HG02642 (cell line): ENCODE results near the gene MRAP.
"Not testable (repeated sequence)": the region's sequence is repeated elsewhere in the genome, so short reads cannot be mapped to it uniquely, and the experiment has no call there.

Experiments
- ATAC-seq: cut with Tn5 transposase; IDR thresholded peaks from one replicate; pipeline ENCODE4 v1.9.1; 2021; ENCODE audit warnings: mild to moderate bottlenecking; ENCODE audit not compliant: unreplicated experiment, poor library complexity

The MRAP gene

DNA sequence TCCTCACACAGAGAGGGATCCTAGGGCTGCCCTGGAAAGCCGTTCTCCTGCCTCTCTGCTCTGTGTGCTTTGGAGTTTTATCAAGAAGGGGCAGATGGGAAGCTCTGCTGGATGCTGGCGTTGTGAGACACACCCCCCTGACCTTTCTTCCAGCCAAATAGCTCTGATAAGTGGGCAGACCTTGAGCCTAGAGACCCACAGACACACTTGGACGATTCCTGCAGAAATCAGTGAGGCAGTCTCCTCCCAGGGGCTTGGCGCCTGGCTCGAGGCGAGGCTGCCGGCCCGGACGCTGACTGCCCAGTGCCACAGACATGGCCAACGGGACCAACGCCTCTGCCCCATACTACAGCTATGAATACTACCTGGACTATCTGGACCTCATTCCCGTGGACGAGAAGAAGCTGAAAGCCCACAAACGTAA lies at the start of gene MRAP:
TSS of gene MRAP (plus strand) at position 198 of the 424 bp plus-strand sequence. CDS start at position 315, 117 bp downstream.
- no peak for ATAC-seq

DNA sequence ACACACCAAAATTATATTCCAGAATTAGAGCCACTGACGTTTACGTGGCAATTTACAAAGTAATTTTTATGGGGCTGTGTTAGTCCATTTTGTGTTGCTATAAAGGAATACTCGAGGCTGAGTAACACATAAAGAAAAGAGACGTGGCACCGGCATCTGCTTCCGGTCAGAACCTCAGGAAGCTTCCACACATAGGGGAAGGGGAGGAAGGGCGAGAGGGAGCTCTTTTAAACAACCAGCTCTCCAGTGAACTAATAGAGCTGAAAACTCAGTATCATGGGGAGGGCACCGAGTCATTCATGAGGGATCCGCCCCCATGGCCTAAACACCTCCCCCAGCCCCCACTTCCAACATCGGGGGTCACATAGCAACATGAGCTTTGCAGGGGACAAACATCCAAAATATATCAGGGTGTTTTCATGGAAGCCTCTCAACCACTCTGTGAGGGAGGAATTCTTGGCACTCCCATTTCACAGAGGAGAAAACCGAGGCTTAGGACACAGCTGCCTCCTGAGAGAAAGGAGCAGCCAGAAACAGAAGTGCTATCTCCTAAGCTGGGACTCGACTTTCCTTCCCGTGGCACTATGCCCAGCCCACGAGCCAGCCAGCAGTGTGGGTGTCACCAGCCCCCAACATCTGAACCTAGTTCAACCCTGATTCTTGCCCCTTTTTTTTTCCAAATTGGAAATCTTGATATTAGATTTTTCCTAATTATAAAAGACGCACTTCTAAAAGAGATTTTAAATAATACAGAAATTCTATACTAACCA lies 49.0 kb upstream of the MRAP start:
- no peak for ATAC-seq

- ATAC-seq, result no peak
Measured at GRCh38 chr21:32252136-32252535, 46.5 kb upstream of the MRAP start.

GRCh38 chr21:32253215-32253641 lies 45.4 kb upstream of the MRAP start:
- no peak for ATAC-seq

DNA sequence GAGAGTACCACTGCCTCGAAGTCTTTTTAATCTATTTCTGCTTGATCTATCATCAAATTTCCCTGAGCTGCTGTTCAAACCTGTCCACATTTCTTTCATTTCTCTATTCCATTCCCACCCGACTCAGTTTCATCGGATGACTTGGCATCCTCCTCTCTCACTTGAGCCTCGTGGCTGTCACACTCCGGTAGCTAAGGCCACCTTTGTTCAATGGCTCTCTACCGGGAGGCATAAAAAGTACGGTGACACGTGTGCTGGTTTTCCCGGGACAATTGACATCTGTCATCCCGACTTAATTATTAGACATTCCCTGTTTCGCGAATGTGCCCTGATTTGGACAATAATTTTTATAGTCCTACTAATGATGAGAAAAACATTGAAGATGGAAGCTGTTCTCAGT lies 42.4 kb upstream of the MRAP start:
- ATAC-seq, result no peak

GRCh38 chr21:32256873-32257620 lies 41.6 kb upstream of the MRAP start:
- no peak for ATAC-seq

GRCh38 chr21:32257962-32258785 lies 40.5 kb upstream of the MRAP start:
- peak; percentile 71 for ATAC-seq

DNA sequence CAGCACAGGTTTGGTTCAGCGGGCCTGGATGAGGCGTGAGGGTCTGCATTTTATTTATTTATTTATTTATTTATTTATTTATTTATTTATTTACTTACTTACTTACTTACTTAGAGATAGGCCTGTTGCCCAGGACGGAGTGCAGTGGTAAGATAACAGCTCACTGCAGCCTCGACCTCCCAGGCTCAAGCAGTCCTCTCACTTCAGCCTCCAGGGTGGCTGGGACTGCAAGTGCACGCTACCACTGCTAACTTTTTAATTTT lies 39.9 kb upstream of the MRAP start:
- ATAC-seq, result not testable (repeated sequence)

DNA sequence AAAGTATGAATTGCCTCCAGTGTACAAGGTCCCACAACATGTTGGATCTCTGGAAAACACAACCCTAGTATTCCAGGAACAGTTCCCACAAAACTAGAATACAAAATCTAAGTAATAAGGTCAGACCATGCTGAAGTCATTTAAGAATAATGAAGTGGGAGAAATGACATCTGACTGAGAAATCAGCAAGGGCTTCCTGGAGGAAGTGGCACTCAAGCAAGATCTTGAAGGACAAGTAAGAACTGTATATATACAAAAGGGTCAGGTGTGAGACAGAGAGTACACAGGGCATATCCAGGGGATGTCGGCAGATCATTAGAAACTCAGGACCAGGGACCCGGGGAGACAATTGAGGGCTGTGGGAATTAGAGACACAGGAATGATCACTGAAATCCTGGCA lies 38.5 kb upstream of the MRAP start:
- ATAC-seq, result no peak

- ATAC-seq, result no peak
Measured at GRCh38 chr21:32261929-32262328, 36.7 kb upstream of the MRAP start.

- ATAC-seq, result not testable (repeated sequence)
Measured at GRCh38 chr21:32265321-32265720, 33.3 kb upstream of the MRAP start.

- ATAC-seq, result no peak
Measured at GRCh38 chr21:32270748-32271147, 27.9 kb upstream of the MRAP start.

GRCh38 chr21:32276671-32277070 lies 22.0 kb upstream of the MRAP start:
- no peak for ATAC-seq

DNA sequence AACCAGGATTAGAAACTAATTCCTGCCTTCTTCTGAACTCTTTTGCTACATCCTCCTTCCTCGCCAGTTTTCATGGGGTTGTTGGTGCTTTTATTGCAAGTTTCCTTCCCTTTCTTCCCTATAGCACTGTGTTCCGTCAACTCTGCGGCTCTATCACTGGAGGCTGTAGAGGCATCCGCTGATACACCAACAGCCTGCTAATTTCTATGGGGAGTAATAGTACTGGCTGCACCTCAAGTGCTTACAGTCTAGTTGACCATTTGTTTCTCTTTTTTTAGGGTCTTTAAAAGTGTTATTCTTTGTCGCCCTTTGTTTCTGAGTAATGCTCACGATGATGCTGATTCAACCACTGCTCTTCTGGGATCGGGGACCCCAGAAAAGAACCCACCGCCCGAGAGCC lies 20.6 kb upstream of the MRAP start:
- ATAC-seq, result no peak

DNA sequence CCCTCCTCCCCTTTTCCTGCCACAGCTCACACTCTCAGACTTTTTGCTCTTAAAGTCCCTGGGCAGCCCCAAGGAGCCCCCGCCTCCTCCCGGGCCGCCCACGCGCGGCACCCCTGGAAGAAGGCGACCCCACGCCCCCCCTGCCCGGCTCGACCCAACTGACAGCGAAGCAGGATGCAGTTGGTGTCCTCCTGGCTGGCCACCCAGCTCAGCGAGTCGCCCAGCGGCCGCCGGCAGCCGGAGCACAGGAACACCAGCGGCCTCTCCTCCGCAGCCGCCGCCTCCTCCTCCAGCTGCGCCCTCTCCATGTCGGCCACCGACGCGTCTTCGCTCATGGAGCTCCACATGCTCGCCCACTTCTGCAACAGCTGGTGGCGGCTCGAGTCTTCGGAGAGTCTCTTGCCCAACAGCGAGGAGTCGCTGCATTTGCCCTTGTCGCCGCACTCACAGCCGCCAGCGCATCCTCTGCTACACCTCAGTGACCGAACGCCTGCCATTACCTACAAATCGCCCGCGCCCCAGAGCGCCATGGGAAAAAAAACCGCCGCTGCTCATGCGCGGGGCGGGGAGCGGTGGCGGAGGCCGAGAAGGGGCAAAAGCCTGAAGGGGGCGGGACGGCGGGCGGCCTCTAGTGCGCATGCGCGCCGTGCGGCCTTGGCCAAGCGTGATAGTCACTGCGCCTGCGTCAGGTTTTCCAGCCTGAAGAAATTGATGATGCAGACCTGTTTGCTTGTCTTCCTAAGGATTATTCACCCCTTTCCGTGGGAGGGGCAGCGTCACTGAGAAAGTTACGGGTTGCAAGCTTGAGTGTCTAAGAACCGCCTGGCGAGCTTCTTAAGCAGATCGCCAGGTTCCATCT lies 19.9 kb upstream of the MRAP start, which contains the start of gene MIS18A:
TSS of gene MIS18A (minus strand) at position 532 of the 859 bp plus-strand sequence. CDS start at position 497, 35 bp downstream.
- peak; percentile 96 for ATAC-seq

DNA sequence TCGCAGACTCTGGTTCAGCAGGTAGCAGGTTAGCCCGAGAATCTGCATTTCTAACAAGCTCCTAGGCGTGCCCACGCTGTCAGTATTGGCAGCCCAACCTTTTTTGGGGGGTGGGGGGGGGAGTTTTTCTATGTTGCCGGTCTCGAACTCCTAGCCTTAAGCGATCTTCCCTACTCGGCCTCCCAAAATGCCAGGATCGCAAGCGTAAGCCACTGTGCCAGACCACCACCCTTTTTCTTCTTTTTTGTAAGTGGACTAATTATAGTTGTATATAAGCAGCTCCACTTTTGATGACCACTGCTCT lies 19.3 kb upstream of the MRAP start:
- ATAC-seq, result no peak

- no peak for ATAC-seq
Measured at GRCh38 chr21:32281531-32281930, 17.1 kb upstream of the MRAP start.

DNA sequence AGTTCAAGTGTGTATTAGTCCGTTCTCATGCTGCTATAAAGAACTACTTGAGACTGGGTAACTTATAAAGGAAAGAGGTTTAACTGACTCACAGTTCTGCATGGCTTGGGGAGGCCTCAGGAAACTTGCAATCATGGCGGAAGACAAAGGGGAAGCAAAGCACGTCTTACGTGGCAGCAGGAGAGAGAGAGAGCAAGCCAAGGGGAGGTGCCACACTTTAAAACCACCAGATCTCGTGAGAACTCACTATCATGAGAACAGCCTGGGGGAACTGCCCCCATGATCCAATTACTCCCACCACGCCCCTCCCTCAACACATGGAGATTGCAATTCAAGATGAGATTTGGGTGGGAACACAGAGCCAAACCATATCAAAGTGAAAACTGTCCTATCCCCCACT lies 15.7 kb upstream of the MRAP start:
- ATAC-seq, result no peak

- ATAC-seq, result no peak
Measured at GRCh38 chr21:32285476-32285875, 13.2 kb upstream of the MRAP start.

DNA sequence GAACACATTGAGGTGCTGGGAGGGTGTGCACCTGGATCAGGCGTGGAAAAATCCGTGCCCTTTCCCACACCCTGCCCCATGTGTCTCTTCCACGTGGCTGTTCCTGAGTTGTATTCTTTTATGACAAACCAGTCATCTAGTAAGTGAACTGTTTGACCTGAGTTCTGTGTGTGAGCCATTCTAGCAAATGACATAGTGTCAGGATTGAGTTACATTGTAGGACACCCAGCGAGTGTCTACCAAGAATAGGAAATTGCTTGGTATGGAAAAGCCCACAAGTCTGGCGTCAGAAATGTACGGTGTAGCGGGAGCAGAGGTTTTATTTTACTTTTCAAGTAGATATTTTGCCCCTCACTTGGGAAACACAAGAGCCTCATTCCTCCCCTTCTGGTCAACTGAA lies 1.2 kb upstream of the MRAP start:
- ATAC-seq, result no peak
